ENCODE data around the gene CYP19A1.

DNA sequence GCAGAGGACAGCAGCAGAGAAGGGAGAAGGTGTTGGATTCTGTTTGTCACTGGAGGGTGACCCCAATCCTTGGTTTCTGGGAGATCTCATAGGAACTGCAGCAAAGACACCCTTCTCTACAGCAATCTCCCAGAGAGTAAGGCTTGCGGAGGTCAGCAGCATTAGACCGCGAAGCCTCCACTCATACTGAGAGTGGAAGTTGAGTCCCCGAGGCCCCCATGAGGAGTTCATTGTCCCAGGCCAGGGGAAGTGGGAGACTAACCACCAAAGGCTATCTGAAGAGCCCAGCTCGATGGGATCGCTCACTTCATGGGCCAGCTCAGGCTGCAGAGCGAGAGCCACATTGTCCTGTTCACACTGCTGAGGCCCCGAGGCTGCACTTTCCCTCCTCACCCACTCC lies 47.6 kb upstream of the CYP19A1 start:
- TF ChIP-seq, protein P1, sequence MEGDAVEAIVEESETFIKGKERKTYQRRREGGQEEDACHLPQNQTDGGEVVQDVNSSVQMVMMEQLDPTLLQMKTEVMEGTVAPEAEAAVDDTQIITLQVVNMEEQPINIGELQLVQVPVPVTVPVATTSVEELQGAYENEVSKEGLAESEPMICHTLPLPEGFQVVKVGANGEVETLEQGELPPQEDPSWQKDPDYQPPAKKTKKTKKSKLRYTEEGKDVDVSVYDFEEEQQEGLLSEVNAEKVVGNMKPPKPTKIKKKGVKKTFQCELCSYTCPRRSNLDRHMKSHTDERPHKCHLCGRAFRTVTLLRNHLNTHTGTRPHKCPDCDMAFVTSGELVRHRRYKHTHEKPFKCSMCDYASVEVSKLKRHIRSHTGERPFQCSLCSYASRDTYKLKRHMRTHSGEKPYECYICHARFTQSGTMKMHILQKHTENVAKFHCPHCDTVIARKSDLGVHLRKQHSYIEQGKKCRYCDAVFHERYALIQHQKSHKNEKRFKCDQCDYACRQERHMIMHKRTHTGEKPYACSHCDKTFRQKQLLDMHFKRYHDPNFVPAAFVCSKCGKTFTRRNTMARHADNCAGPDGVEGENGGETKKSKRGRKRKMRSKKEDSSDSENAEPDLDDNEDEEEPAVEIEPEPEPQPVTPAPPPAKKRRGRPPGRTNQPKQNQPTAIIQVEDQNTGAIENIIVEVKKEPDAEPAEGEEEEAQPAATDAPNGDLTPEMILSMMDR (IDR thresholded peaks at IDR 0.05), result no peak
- no peak for TF ChIP-seq POLR2A (IDR thresholded peaks at IDR 0.05)

All from esophagus squamous epithelium (tissue), 4 donors.